WTC11 (cell line): ENCODE results near the gene GUCD1. TPM values are rescaled to one million over a fixed set of nuclear protein-coding genes. Genes with fewer than 3 reads are reported as not detected.

Experiments used
- ATAC-seq: fragments of 200-7000 bp; cut with Tn5 transposase; 2 replicates; pipeline ENCODE4 v1.10.0; 2021; ENCODE audit warnings: mild to moderate bottlenecking, moderate library complexity
- CTCF ChIA-PET: fragments of 300-600 bp; sonication (Branson Sonifier 250); formaldehyde crosslinking; loops from one replicate; lab custom pipeline; 2021; ENCODE audit warnings: antibody characterized with exemption; lab: Charles Lee
- POLR2A ChIA-PET: fragments of 350-600 bp; sonication (Branson Sonifier 250); formaldehyde crosslinking; loops from one replicate; lab custom pipeline; 2021; ENCODE audit warnings: antibody characterized with exemption; lab: Charles Lee
- DNase-seq: peaks from one replicate; pipeline ENCODE4 v3.0.0; 2021; ENCODE audit warnings: low spot score
- H3K27ac Mint-ChIP-seq: 2 replicates; pipeline ENCODE4 v1.8.0; 2021; ENCODE audit warnings: mixed read lengths
- H3K27me3 Mint-ChIP-seq: 2 replicates; pipeline ENCODE4 v1.8.0; 2021; ENCODE audit warnings: low read depth, mild to moderate bottlenecking, moderate library complexity, mixed read lengths
- H3K36me3 Mint-ChIP-seq: 2 replicates; pipeline ENCODE4 v1.8.0; 2021; ENCODE audit warnings: mixed read lengths
- H3K4me1 Mint-ChIP-seq: 2 replicates; pipeline ENCODE4 v1.8.0; 2022; ENCODE audit warnings: mixed read lengths
- H3K4me3 Mint-ChIP-seq: 2 replicates; pipeline ENCODE4 v1.8.0; 2021; ENCODE audit warnings: mild to moderate bottlenecking, moderate library complexity, mixed read lengths
- H3K9me3 Mint-ChIP-seq: 2 replicates; pipeline ENCODE4 v1.8.0; 2021; ENCODE audit warnings: mixed read lengths
- ARID4B ChIP-seq: sonication (generic); formaldehyde crosslinking; IDR thresholded peaks from 2 replicates; pipeline ENCODE4 v1.8.0; 2023; ENCODE audit warnings: missing genetic modification reagents, mild to moderate bottlenecking, borderline replicate concordance
- CREB1 ChIP-seq: sonication (generic); formaldehyde crosslinking; IDR thresholded peaks from 2 replicates; pipeline ENCODE4 v1.8.0; 2023; ENCODE audit warnings: mild to moderate bottlenecking, missing genetic modification reagents
- CTCF ChIP-seq: fragments of 200-600 bp; IDR thresholded peaks from 2 replicates; pipeline ENCODE4 v1.8.0; 2022; ENCODE audit warnings: antibody characterized with exemption
- ERG ChIP-seq: fragments of 250-450 bp; sonication (Bioruptor Pico); IDR thresholded peaks from 2 replicates; pipeline ENCODE4 v1.8.0; 2021; ENCODE audit warnings: mild to moderate bottlenecking
- ETV6 ChIP-seq: sonication (generic); formaldehyde crosslinking; IDR thresholded peaks from 2 replicates; pipeline ENCODE4 v1.8.1; 2022; ENCODE audit warnings: mild to moderate bottlenecking, missing genetic modification reagents
- HMGA2 ChIP-seq: fragments of 250-450 bp; sonication (Bioruptor Pico); IDR thresholded peaks from 2 replicates; pipeline ENCODE4 v1.4.0; 2021; ENCODE audit warnings: mild to moderate bottlenecking, moderate library complexity
- IRF1 ChIP-seq: sonication (generic); formaldehyde crosslinking; IDR thresholded peaks from 2 replicates; pipeline ENCODE4 v1.8.0; 2023; ENCODE audit warnings: missing genetic modification reagents
- MYBL2 ChIP-seq: sonication (generic); formaldehyde crosslinking; IDR thresholded peaks from 2 replicates; pipeline ENCODE4 v1.8.1; 2023; ENCODE audit warnings: mild to moderate bottlenecking, moderate library complexity, missing genetic modification reagents
- NFYB ChIP-seq: sonication (generic); formaldehyde crosslinking; conservative IDR thresholded peaks from 2 replicates; pipeline ENCODE4 v1.8.0; 2022; ENCODE audit warnings: low read depth, missing genetic modification reagents
- NR2C2 ChIP-seq: sonication (generic); formaldehyde crosslinking; IDR thresholded peaks from 2 replicates; pipeline ENCODE4 v1.8.0; 2022; ENCODE audit warnings: mild to moderate bottlenecking, missing genetic modification reagents
- NR3C1 ChIP-seq: sonication (generic); formaldehyde crosslinking; conservative IDR thresholded peaks from 2 replicates; pipeline ENCODE4 v1.8.1; 2023; ENCODE audit warnings: low read depth, mild to moderate bottlenecking, missing genetic modification reagents
- RELA ChIP-seq: sonication (generic); formaldehyde crosslinking; IDR thresholded peaks from 2 replicates; pipeline ENCODE4 v1.8.1; 2022; ENCODE audit warnings: missing genetic modification reagents, mild to moderate bottlenecking, borderline replicate concordance
- ZMAT4 ChIP-seq: fragments of 250-450 bp; sonication (Bioruptor Pico); IDR thresholded peaks from 2 replicates; pipeline ENCODE4 v1.9.0; 2021; ENCODE audit warnings: mild to moderate bottlenecking
- ZNF263 ChIP-seq: sonication (generic); formaldehyde crosslinking; IDR thresholded peaks from 2 replicates; pipeline ENCODE4 v1.8.1; 2022; ENCODE audit warnings: low read depth, mild to moderate bottlenecking, moderate library complexity, missing genetic modification reagents
- ZNF281 ChIP-seq: sonication (generic); formaldehyde crosslinking; IDR thresholded peaks from 2 replicates; pipeline ENCODE4 v1.8.0; 2023; ENCODE audit warnings: mild to moderate bottlenecking, missing genetic modification reagents
- ZNF423 ChIP-seq: fragments of 250-450 bp; sonication (Bioruptor Pico); IDR thresholded peaks from 2 replicates; pipeline ENCODE4 v2.1.2; 2022; ENCODE audit warnings: mild to moderate bottlenecking, moderate library complexity
- ZNF532 ChIP-seq: fragments of 250-450 bp; sonication (Bioruptor Pico); IDR thresholded peaks from 2 replicates; pipeline ENCODE4 v1.9.0; 2021; ENCODE audit warnings: mild to moderate bottlenecking, borderline replicate concordance
- total RNA-seq: library from RNA; stranded (reverse); gene quantifications from 3 replicates; pipeline ENCODE4 v1.2.3, GENCODE V29; 2021

The GUCD1 gene
- total RNA-seq, 1 experiment from 2014 or later = 105 TPM

GRCh38 chr22:24587948-24588347, 33.0 kb upstream of the GUCD1 start:
- POLR2A ChIA-PET = no interaction called here
- no peaks in the 10 kb centered on the region for H3K27me3 Mint-ChIP-seq
- CTCF ChIA-PET = no interaction called here
- H3K36me3 Mint-ChIP-seq = no peaks in the 10 kb centered on the region
- H3K4me3 Mint-ChIP-seq = no peak overlapping the region
- peaks cover 5% of the 10 kb centered on the region; the same call in 1 of the 2 replicates for H3K4me1 Mint-ChIP-seq
- H3K27ac Mint-ChIP-seq = no peak overlapping the region
- no peak for DNase-seq
- no peak for ATAC-seq
- TF ChIP-seq NFYB (CRISPR knock-in tag) = no peak
- TF ChIP-seq NR2C2 (CRISPR knock-in tag) = no peak
- no peak for TF ChIP-seq NR3C1
- TF ChIP-seq RELA (CRISPR knock-in tag) = no peak
- no peak for TF ChIP-seq CREB1 (CRISPR knock-in tag)
- no peak for TF ChIP-seq ZNF532 (CRISPR knock-in tag)
- TF ChIP-seq ZNF263 (CRISPR knock-in tag) = no peak
- no peak for TF ChIP-seq ZNF281 (CRISPR knock-in tag)
- TF ChIP-seq CTCF = no peak
- no peak for TF ChIP-seq ETV6 (CRISPR knock-in tag)
- no peak for TF ChIP-seq ZMAT4 (CRISPR knock-in tag)
- TF ChIP-seq ZNF423 (CRISPR knock-in tag) = no peak
- no peak for TF ChIP-seq HMGA2 (CRISPR knock-in tag)
- no peaks in the 10 kb centered on the region for H3K9me3 Mint-ChIP-seq

- no peaks in the 10 kb centered on the region for H3K9me3 Mint-ChIP-seq
- no peak for TF ChIP-seq MYBL2
- TF ChIP-seq ERG (CRISPR knock-in tag) = no peak
- no peak for TF ChIP-seq ARID4B (CRISPR knock-in tag)
- no peak for TF ChIP-seq IRF1 (CRISPR knock-in tag)
- no peak for TF ChIP-seq HMGA2 (CRISPR knock-in tag)
- DNase-seq (no peak), ATAC-seq (no peak)
- no peaks in the 10 kb centered on the region for H3K36me3 Mint-ChIP-seq
- H3K27ac Mint-ChIP-seq = no peak overlapping the region
- CTCF ChIA-PET = no interaction called here
- peaks cover 3% of the 10 kb centered on the region; the same call in 1 of the 2 replicates for H3K4me1 Mint-ChIP-seq
- H3K4me3 Mint-ChIP-seq = no peak overlapping the region
- H3K27me3 Mint-ChIP-seq = no peaks in the 10 kb centered on the region
- POLR2A ChIA-PET = no interaction called here
These were observed 32.3 kb upstream of the GUCD1 start for GRCh38 chr22:24587251-24587650.
